ENCODE data around the gene STK32B. TPM values are rescaled to one million over a fixed set of nuclear protein-coding genes. Genes with fewer than 3 reads are reported as not detected.

STK32B gene
- total and polyA plus RNA-seq, 4 donors: 0.02 to 0.28 (median 0.08) TPM; not detected in 1

- no peak for TF ChIP-seq JUND (IDR thresholded peaks at IDR 0.05)
- TF ChIP-seq ZBTB33 (IDR thresholded peaks at IDR 0.05): no peak
- no peak for TF ChIP-seq NR2F2 (IDR thresholded peaks at IDR 0.05)
- TF ChIP-seq GABPA (IDR thresholded peaks at IDR 0.05 in 1 of 2, conservative IDR thresholded peaks at IDR 0.05 in 1 of 2): no peak
- no peak for TF ChIP-seq HNF4A (conservative IDR thresholded peaks at IDR 0.05)
- TF ChIP-seq SP1 (IDR thresholded peaks at IDR 0.05): no peak
- no peak for TF ChIP-seq YY1 (IDR thresholded peaks at IDR 0.05)
- no peak for TF ChIP-seq CTCF (IDR thresholded peaks at IDR 0.05; ENCODE audit: low read depth, low read length, missing input control)
- TF ChIP-seq MAX (IDR thresholded peaks at IDR 0.05): no peak
- no peak for TF ChIP-seq FOXA2 (IDR thresholded peaks at IDR 0.05)
- TF ChIP-seq RAD21 (IDR thresholded peaks at IDR 0.05): no peak
- TF ChIP-seq HNF4G (IDR thresholded peaks at IDR 0.05): no peak
- no peak for TF ChIP-seq REST (IDR thresholded peaks at IDR 0.05)
- H3K9ac ChIP-seq (ENCODE audit: low read depth in 1 of 2, low read length in 2 of 2): no peak overlapping the region
- no peak overlapping the region for H3K27ac ChIP-seq (ENCODE audit: low read depth in 1 of 2, low read length in 2 of 2)
- no peaks in the 10 kb centered on the region for H3K27me3 ChIP-seq (ENCODE audit: control insufficient read depth in 4 of 4, insufficient read depth in 4 of 4, low read length in 3 of 4)
- no peak for DNase-seq (ENCODE audit: low spot score)
- H3K4me3 ChIP-seq (ENCODE audit: low read depth in 1 of 3, low read length in 3 of 3): no peak overlapping the region
- H3K9me3 ChIP-seq (ENCODE audit: control insufficient read depth in 4 of 4, low read length in 3 of 4): no peaks in the 10 kb centered on the region
- peaks cover 0 to 10% (median 1%) of the 10 kb centered on the region in 4 donors for H3K4me1 ChIP-seq (ENCODE audit: control insufficient read depth in 4 of 4, insufficient read depth in 4 of 4, low read length in 3 of 4)
- WGBS: 96% methylated on average over 4 of the region's 4 CpGs
- H3K36me3 ChIP-seq (ENCODE audit: control insufficient read depth in 4 of 4, insufficient read depth in 3 of 4, low read depth in 1 of 4, low read length in 3 of 4): no peaks in the 10 kb centered on the region
Measured at GRCh38 chr4:5528031-5528436, 476.8 kb downstream of the STK32B start.

- H3K36me3 ChIP-seq (ENCODE audit: control insufficient read depth in 4 of 4, insufficient read depth in 3 of 4, low read depth in 1 of 4, low read length in 3 of 4): no peaks in the 10 kb centered on the region
- TF ChIP-seq RAD21 (IDR thresholded peaks at IDR 0.05) (no peak), FOXA1 (IDR thresholded peaks at IDR 0.05) (no peak), SP1 (IDR thresholded peaks at IDR 0.05) (no peak), HNF4G (IDR thresholded peaks at IDR 0.05) (no peak)
Measured at GRCh38 chr4:5532100-5532499, 480.8 kb downstream of the STK32B start.

More at GRCh38 chr4:5532100-5532499, 480.8 kb downstream of the STK32B start:
- H3K9ac ChIP-seq (ENCODE audit: low read depth in 1 of 2, low read length in 2 of 2): no peak overlapping the region
- no peak overlapping the region for H3K4me3 ChIP-seq (ENCODE audit: low read depth in 1 of 3, low read length in 3 of 3)
- no peak overlapping the region for H3K27ac ChIP-seq (ENCODE audit: low read depth in 1 of 2, low read length in 2 of 2)
- no peaks in the 10 kb centered on the region for H3K27me3 ChIP-seq (ENCODE audit: control insufficient read depth in 4 of 4, insufficient read depth in 4 of 4, low read length in 3 of 4)
- H3K9me3 ChIP-seq (ENCODE audit: control insufficient read depth in 4 of 4, low read length in 3 of 4): peaks cover 2 to 10% (median 6%) of the 10 kb centered on the region in 4 donors
- no peaks in the 10 kb centered on the region for H3K4me1 ChIP-seq (ENCODE audit: control insufficient read depth in 4 of 4, insufficient read depth in 4 of 4, low read length in 3 of 4)
- 90% methylated on average over 2 of the region's 2 CpGs for WGBS
- no peak for DNase-seq (ENCODE audit: low spot score)

Data from liver (tissue), 9 donors.